ENCODE results near the gene KRIT1.

The KRIT1 gene

GRCh38 chr7:92244808-92245486 is 767 bp downstream of the KRIT1 start:
- Mint-ChIP-seq H3K27me3 (ENCODE audit: low read depth) (no peaks in the 10 kb centered on the region), H3K4me3 (peak overlapping the region; percentile 98 to 99 (median 99)), H3K36me3 (ENCODE audit: low read depth) (peaks cover 6% of the 10 kb centered on the region), H3K27ac (peak overlapping the region; percentile 97 to 100 (median 99)), H3K9me3 (no peaks in the 10 kb centered on the region), H3K4me1 (peaks cover 45% of the 10 kb centered on the region)
- TF ChIP-seq, protein P1, sequence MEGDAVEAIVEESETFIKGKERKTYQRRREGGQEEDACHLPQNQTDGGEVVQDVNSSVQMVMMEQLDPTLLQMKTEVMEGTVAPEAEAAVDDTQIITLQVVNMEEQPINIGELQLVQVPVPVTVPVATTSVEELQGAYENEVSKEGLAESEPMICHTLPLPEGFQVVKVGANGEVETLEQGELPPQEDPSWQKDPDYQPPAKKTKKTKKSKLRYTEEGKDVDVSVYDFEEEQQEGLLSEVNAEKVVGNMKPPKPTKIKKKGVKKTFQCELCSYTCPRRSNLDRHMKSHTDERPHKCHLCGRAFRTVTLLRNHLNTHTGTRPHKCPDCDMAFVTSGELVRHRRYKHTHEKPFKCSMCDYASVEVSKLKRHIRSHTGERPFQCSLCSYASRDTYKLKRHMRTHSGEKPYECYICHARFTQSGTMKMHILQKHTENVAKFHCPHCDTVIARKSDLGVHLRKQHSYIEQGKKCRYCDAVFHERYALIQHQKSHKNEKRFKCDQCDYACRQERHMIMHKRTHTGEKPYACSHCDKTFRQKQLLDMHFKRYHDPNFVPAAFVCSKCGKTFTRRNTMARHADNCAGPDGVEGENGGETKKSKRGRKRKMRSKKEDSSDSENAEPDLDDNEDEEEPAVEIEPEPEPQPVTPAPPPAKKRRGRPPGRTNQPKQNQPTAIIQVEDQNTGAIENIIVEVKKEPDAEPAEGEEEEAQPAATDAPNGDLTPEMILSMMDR (IDR thresholded peaks at IDR 0.05; ENCODE audit: unreplicated experiment in 3 of 3): no peak

DNA sequence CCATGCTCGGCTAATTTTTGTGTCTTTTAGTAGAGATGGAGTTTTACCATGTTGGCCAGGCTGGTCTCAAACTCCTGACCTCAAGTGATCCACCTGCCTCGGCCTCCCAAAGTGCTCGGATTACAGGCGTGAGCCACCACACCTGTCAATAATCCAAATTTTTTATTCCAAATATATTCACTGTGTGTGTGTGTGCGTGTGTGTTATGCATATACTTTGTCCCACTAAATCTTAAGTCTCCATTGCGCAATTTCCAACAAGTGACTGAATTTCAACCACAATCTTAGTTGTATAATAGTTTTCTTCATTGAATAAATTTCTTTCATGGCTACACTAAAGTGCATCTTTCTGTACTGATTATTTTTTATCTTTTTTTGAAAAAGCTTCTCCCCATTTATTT is 2.7 kb downstream of the KRIT1 start:
- Mint-ChIP-seq H3K4me1 (peaks cover 40% of the 10 kb centered on the region), H3K36me3 (ENCODE audit: low read depth) (peaks cover 17% of the 10 kb centered on the region), H3K4me3 (peak overlapping the region in 2 of 3 experiments; percentile 60 to 67), H3K27ac (no peak overlapping the region), H3K9me3 (no peaks in the 10 kb centered on the region), H3K27me3 (ENCODE audit: low read depth) (no peaks in the 10 kb centered on the region)
- TF ChIP-seq, protein P1 (IDR thresholded peaks at IDR 0.05; ENCODE audit: unreplicated experiment in 3 of 3): no peak

GRCh38 chr7:92230547-92230946 is 15.2 kb downstream of the KRIT1 start:
- H3K36me3 Mint-ChIP-seq (ENCODE audit: low read depth): peaks cover 76% of the 10 kb centered on the region
- H3K27me3 Mint-ChIP-seq (ENCODE audit: low read depth): peaks cover 3% of the 10 kb centered on the region
- no peaks in the 10 kb centered on the region for H3K9me3 Mint-ChIP-seq
- H3K27ac Mint-ChIP-seq: no peak overlapping the region
- H3K4me3 Mint-ChIP-seq: no peak overlapping the region
- no peaks in the 10 kb centered on the region for H3K4me1 Mint-ChIP-seq
- TF ChIP-seq, protein P1 (IDR thresholded peaks at IDR 0.05; ENCODE audit: unreplicated experiment in 3 of 3): no peak

GRCh38 chr7:92228742-92229141 is 17.0 kb downstream of the KRIT1 start:
- Mint-ChIP-seq H3K36me3 (ENCODE audit: low read depth) (peaks cover 69% of the 10 kb centered on the region), H3K4me3 (no peak overlapping the region), H3K27ac (no peak overlapping the region), H3K27me3 (ENCODE audit: low read depth) (peaks cover 3% of the 10 kb centered on the region), H3K9me3 (no peaks in the 10 kb centered on the region), H3K4me1 (no peaks in the 10 kb centered on the region)
- TF ChIP-seq, protein P1 (IDR thresholded peaks at IDR 0.05; ENCODE audit: unreplicated experiment in 3 of 3): no peak

DNA sequence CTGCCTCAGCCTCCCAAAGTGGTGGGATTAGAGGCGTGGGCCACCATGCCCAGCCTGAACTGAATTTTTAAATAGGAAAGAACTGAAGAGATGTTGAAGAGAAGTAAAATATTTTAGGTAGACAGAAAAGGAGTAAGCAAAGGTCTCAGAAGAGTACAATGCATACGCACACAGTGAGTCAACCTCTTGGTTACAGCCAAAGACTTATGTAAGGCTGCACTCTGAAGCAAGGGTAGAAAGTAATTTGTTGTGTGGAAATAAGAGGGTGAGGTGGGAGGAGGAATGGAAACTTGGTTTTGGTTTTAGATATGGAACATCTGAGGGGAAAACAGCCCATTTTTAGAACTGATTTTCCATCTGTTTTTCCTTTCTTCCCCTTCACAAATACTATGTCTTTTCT is 17.6 kb downstream of the KRIT1 start:
- H3K9me3 Mint-ChIP-seq: no peaks in the 10 kb centered on the region
- H3K27me3 Mint-ChIP-seq (ENCODE audit: low read depth): peaks cover 3% of the 10 kb centered on the region
- no peaks in the 10 kb centered on the region for H3K4me1 Mint-ChIP-seq
- TF ChIP-seq, protein P1 (IDR thresholded peaks at IDR 0.05; ENCODE audit: unreplicated experiment in 3 of 3): no peak
- no peak overlapping the region for H3K27ac Mint-ChIP-seq
- no peak overlapping the region for H3K4me3 Mint-ChIP-seq
- peaks cover 65% of the 10 kb centered on the region for H3K36me3 Mint-ChIP-seq (ENCODE audit: low read depth)

GRCh38 chr7:92226981-92227380 is 18.7 kb downstream of the KRIT1 start:
- TF ChIP-seq, protein P1 (IDR thresholded peaks at IDR 0.05; ENCODE audit: unreplicated experiment in 3 of 3): no peak
- Mint-ChIP-seq H3K27me3 (ENCODE audit: low read depth) (peaks cover 3% of the 10 kb centered on the region), H3K27ac (no peak overlapping the region), H3K36me3 (ENCODE audit: low read depth) (peaks cover 58% of the 10 kb centered on the region), H3K4me1 (no peaks in the 10 kb centered on the region), H3K9me3 (no peaks in the 10 kb centered on the region), H3K4me3 (no peak overlapping the region)
